Caco-2 (cell line): ENCODE data around the gene JMJD8. TPM values are rescaled to one million over a fixed set of nuclear protein-coding genes. Genes with fewer than 3 reads are reported as not detected.
A peak's percentile ranks its signal among the peaks of the same experiment; 100 is the strongest.

ENCODE experiments used
- BruUV-seq: library from RNA; stranded (reverse); fragments of 400-500 nt; replicated peaks from 2 replicates; lab custom pipeline; 2021; lab: Mats Ljungman, UMichigan
- CTCF ChIA-PET: fragments of 300-600 bp; sonication (Branson Sonifier 250); formaldehyde crosslinking; loops from one replicate; lab custom pipeline; 2022; ENCODE audit warnings: antibody characterized with exemption; lab: Charles Lee
- POLR2A ChIA-PET: fragments of 300-600 bp; sonication (Branson Sonifier 250); formaldehyde crosslinking; loops from one replicate; lab custom pipeline; 2022; ENCODE audit warnings: antibody characterized with exemption; lab: Charles Lee
- DNase-seq, 2 experiments: peaks; one replicate each; pipeline versions ENCODE4 v3.0.0 to v3.0.0-alpha.2; 2020 to 2022
- H3K27me3 ChIP-seq: replicated peaks from 2 replicates; pipeline ENCODE4 v1.6.0; 2011; ENCODE audit warnings: low read length; ENCODE audit not compliant: control insufficient read depth, insufficient read depth
- H3K36me3 ChIP-seq: 2 replicates; pipeline ENCODE4 v1.5.1; 2011; ENCODE audit warnings: low read length; ENCODE audit not compliant: control insufficient read depth, insufficient read depth
- H3K4me1 ChIP-seq: fragments of 250-450 bp; sonication (Bioruptor Pico); 2 replicates; pipeline ENCODE4 v1.5.1; 2020; ENCODE audit warnings: mild to moderate bottlenecking
- H3K4me3 ChIP-seq: 2 replicates; pipeline ENCODE4 v1.5.1; 2011; ENCODE audit warnings: low read depth, mild to moderate bottlenecking, control low read depth, low read length
- H3K9me3 ChIP-seq: fragments of 250-450 bp; sonication (Bioruptor Pico); 2 replicates; pipeline ENCODE4 v1.5.1; 2020; ENCODE audit warnings: mild to moderate bottlenecking, moderate library complexity
- H3K27ac Mint-ChIP-seq: one replicate; pipeline ENCODE4 v1.8.0; 2022; ENCODE audit warnings: mixed read lengths; ENCODE audit not compliant: unreplicated experiment
- H3K27me3 Mint-ChIP-seq: one replicate; pipeline ENCODE4 v1.8.0; 2022; ENCODE audit warnings: mixed read lengths; ENCODE audit not compliant: insufficient read depth, unreplicated experiment
- H3K36me3 Mint-ChIP-seq: one replicate; pipeline ENCODE4 v1.8.0; 2022; ENCODE audit warnings: mild to moderate bottlenecking, mixed read lengths; ENCODE audit not compliant: insufficient read depth, unreplicated experiment
- H3K4me1 Mint-ChIP-seq: one replicate; pipeline ENCODE4 v1.8.0; 2022; ENCODE audit warnings: low read depth, mixed read lengths; ENCODE audit not compliant: unreplicated experiment
- H3K4me3 Mint-ChIP-seq: one replicate; pipeline ENCODE4 v1.8.0; 2022; ENCODE audit warnings: mild to moderate bottlenecking, moderate library complexity, mixed read lengths; ENCODE audit not compliant: unreplicated experiment
- H3K9me3 Mint-ChIP-seq: one replicate; pipeline ENCODE4 v1.8.0; 2022; ENCODE audit warnings: mixed read lengths; ENCODE audit not compliant: unreplicated experiment
- CTCF ChIP-seq, 2 experiments: fragments of 200-600 bp in 1 of 2; IDR thresholded peaks; 1 replicate in 1 of 2; 2 replicates in 1 of 2; pipeline versions ENCODE4 v1.5.1 to v1.8.0; 2011 to 2022; ENCODE audit warnings: antibody characterized with exemption in 1 of 2, control low read depth in 1 of 2, inconsistent platforms in 1 of 2, low read depth in 1 of 2, low read length in 1 of 2, mild to moderate bottlenecking in 1 of 2, moderate library complexity in 1 of 2; ENCODE audit not compliant: insufficient read depth in 1 of 2, severe bottlenecking in 1 of 2, unreplicated experiment in 1 of 2
- intact Hi-C: fragments of 100-400 bp; cut with micrococcal nuclease; formaldehyde crosslinking; loops from one replicate; pipeline ENCODE4 v1.10.0; 2022; ENCODE audit not compliant: unreplicated experiment
- total RNA-seq: library from RNA; stranded (reverse); gene quantifications from 2 replicates; pipeline ENCODE4 v1.2.3, GENCODE V29; 2022

JMJD8 gene
- total RNA-seq, 1 experiment from 2014 or later, result 52.4 TPM

- Histone ChIP-seq H3K4me3 (peak overlapping the region; percentile 86), H3K36me3 (0 out of 2 replicates have a peak, but pooled peaks cover 4% of the 10 kb centered on the region), H3K27me3 (no peaks in the 10 kb centered on the region), H3K9me3 (no peaks in the 10 kb centered on the region), H3K4me1 (peaks cover 37% of the 10 kb centered on the region)
- TF ChIP-seq CTCF (IDR thresholded peaks at IDR 0.05; ENCODE audit: insufficient read depth in 1 of 2, low read depth in 1 of 2, low read length in 1 of 2, severe bottlenecking in 1 of 2, unreplicated experiment in 1 of 2), result no peak
- peaks cover 60% of the 10 kb centered on the region for H3K36me3 Mint-ChIP-seq
- H3K4me3 Mint-ChIP-seq, result peak overlapping the region; percentile 87
- no peak for DNase-seq
- H3K27me3 Mint-ChIP-seq, result no peaks in the 10 kb centered on the region
- intact Hi-C loops, result no loop called here
- BruUV-seq, result no TSS peak
- CTCF ChIA-PET, result no interaction called here
- H3K4me1 Mint-ChIP-seq, result no peaks in the 10 kb centered on the region
- no peaks in the 10 kb centered on the region for H3K9me3 Mint-ChIP-seq
- POLR2A ChIA-PET, result no interaction called here
- H3K27ac Mint-ChIP-seq, result peak overlapping the region; percentile 84
Measured at GRCh38 chr16:683396-684070, 601 bp downstream of the JMJD8 start.

GRCh38 chr16:682493-683395 is 1.4 kb downstream of the JMJD8 start:
- no peak for DNase-seq
- intact Hi-C loops, result no loop called here
- Mint-ChIP-seq H3K4me3 (peak overlapping the region; percentile 87), H3K4me1 (no peaks in the 10 kb centered on the region), H3K27ac (peak overlapping the region; percentile 84), H3K36me3 (peaks cover 66% of the 10 kb centered on the region), H3K9me3 (no peaks in the 10 kb centered on the region), H3K27me3 (no peaks in the 10 kb centered on the region)
- ChIA-PET CTCF (no interaction called here), POLR2A (no interaction called here)
- Histone ChIP-seq H3K36me3 (0 out of 2 replicates have a peak, but pooled peaks cover 4% of the 10 kb centered on the region), H3K9me3 (no peaks in the 10 kb centered on the region), H3K27me3 (no peaks in the 10 kb centered on the region), H3K4me1 (peaks cover 37% of the 10 kb centered on the region), H3K4me3 (peak overlapping the region; percentile 86; the same call in 1 of the 2 replicates)
- TF ChIP-seq CTCF (IDR thresholded peaks at IDR 0.05; ENCODE audit: insufficient read depth in 1 of 2, low read depth in 1 of 2, low read length in 1 of 2, severe bottlenecking in 1 of 2, unreplicated experiment in 1 of 2), result no peak
- TSS peak; percentile 56 for BruUV-seq

- BruUV-seq, result TSS peak; percentile 70
- Histone ChIP-seq H3K36me3 (0 out of 2 replicates have a peak, but pooled peaks cover 4% of the 10 kb centered on the region), H3K4me3 (no peak overlapping the region; the same call in 1 of the 2 replicates), H3K27me3 (no peaks in the 10 kb centered on the region), H3K4me1 (peaks cover 37% of the 10 kb centered on the region), H3K9me3 (no peaks in the 10 kb centered on the region)
- Mint-ChIP-seq H3K27ac (peak overlapping the region; percentile 16), H3K9me3 (no peaks in the 10 kb centered on the region), H3K4me3 (peak overlapping the region; percentile 79), H3K4me1 (no peaks in the 10 kb centered on the region), H3K36me3 (peaks cover 66% of the 10 kb centered on the region), H3K27me3 (no peaks in the 10 kb centered on the region)
- intact Hi-C loops, result no loop called here
- TF ChIP-seq CTCF (IDR thresholded peaks at IDR 0.05; ENCODE audit: insufficient read depth in 1 of 2, low read depth in 1 of 2, low read length in 1 of 2, severe bottlenecking in 1 of 2, unreplicated experiment in 1 of 2), result no peak
- no peak for DNase-seq
- CTCF ChIA-PET, result no interaction called here
- POLR2A ChIA-PET, result interaction anchor here (0.5 kb wide), 1 partner anchor 28 kb away, joined by 7 read pairs; no protein-coding TSS in a partner anchor
Measured at GRCh38 chr16:681746-682427, 2.2 kb downstream of the JMJD8 start.
